ENCODE measurements around the gene MKI67.

GRCh38 chr10:128069351-128070051, 56.7 kb downstream of the MKI67 start:
- TF ChIP-seq ELF1 (CRISPR knock-in tag; IDR thresholded peaks at IDR 0.05) (no peak), CTCF (CRISPR knock-in tag; IDR thresholded peaks at IDR 0.05) (peak; percentile 79), ATF1 (CRISPR knock-in tag; IDR thresholded peaks at IDR 0.05) (no peak), NR3C1 (CRISPR knock-in tag; IDR thresholded peaks at IDR 0.05) (no peak), ATF4 (CRISPR knock-in tag; IDR thresholded peaks at IDR 0.05) (no peak), CHCHD3 (CRISPR knock-in tag; IDR thresholded peaks at IDR 0.05) (no peak), ESRRA (CRISPR knock-in tag; IDR thresholded peaks at IDR 0.05; ENCODE audit: low read depth) (no peak)
